Naive thymus-derived CD8-positive, alpha-beta T cell (primary cell): ENCODE measurements around the gene PTTG2. TPM values are rescaled to one million over a fixed set of nuclear protein-coding genes. Genes with fewer than 3 reads are reported as not detected.
A peak's percentile ranks its signal among the peaks of the same experiment; 100 is the strongest.

ENCODE experiments used
- ATAC-seq, 2 donors: fragments of 150-1000 bp; cut with Tn5 transposase in 1 of 2; sonication (Bioruptor Pico), chemical (Tn5 transposase) in 1 of 2; 1 replicate in 1 of 2; 2 replicates in 1 of 2; pipeline ENCODE4 v1.10.0; 2021; ENCODE audit warnings: mild to moderate bottlenecking in 2 of 2, moderate library complexity in 2 of 2
- POLR2A ChIA-PET: fragments of 350-600 bp; sonication (Branson Sonifier 250); formaldehyde crosslinking; loops from one replicate; lab custom pipeline; 2021; ENCODE audit warnings: antibody characterized with exemption; lab: Charles Lee
- DNase-seq, 10 donors: peaks; one replicate each; pipeline versions ENCODE4 v3.0.0 to v3.0.0-alpha.2; 2020 to 2022
- H3K27ac Mint-ChIP-seq, 10 donors: one replicate each; pipeline ENCODE4 v1.8.0; 2020 to 2022; ENCODE audit warnings: mild to moderate bottlenecking in 10 of 10, mixed read lengths in 10 of 10, moderate library complexity in 4 of 10, inconsistent platforms in 1 of 10
- H3K27me3 Mint-ChIP-seq, 5 donors: one replicate each; pipeline ENCODE4 v1.8.0; 2021 to 2022; ENCODE audit warnings: mixed read lengths in 5 of 5
- H3K36me3 Mint-ChIP-seq, 3 donors: one replicate each; pipeline ENCODE4 v1.8.0; 2020 to 2022; ENCODE audit warnings: mixed read lengths in 3 of 3, mild to moderate bottlenecking in 2 of 3, inconsistent platforms in 1 of 3
- H3K4me1 Mint-ChIP-seq, 4 donors: one replicate each; pipeline ENCODE4 v1.8.0; 2021 to 2022; ENCODE audit warnings: mixed read lengths in 4 of 4
- H3K4me3 Mint-ChIP-seq, 10 donors: one replicate each; pipeline ENCODE4 v1.8.0; 2020 to 2022; ENCODE audit warnings: mild to moderate bottlenecking in 10 of 10, mixed read lengths in 10 of 10, moderate library complexity in 6 of 10, inconsistent platforms in 1 of 10
- H3K9me3 Mint-ChIP-seq, 9 donors: one replicate each; pipeline ENCODE4 v1.8.0; 2020 to 2022; ENCODE audit warnings: mixed read lengths in 9 of 9, mild to moderate bottlenecking in 3 of 9, inconsistent platforms in 1 of 9, moderate library complexity in 1 of 9
- polyA plus RNA-seq, 3 donors: library from polyadenylated mRNA; unstranded; fragments of 300-500 nt; fragmentation: Illumina TruSeq; gene quantifications; one replicate each; pipeline ENCODE4 v1.2.3, GENCODE V29; 2021
- total RNA-seq, 8 experiments: library from RNA in 2 of 8; stranded (reverse) in 2 of 8; gene quantifications; one replicate each; pipeline ENCODE4 v1.2.3 and lab custom pipeline; 2021 to 2026

The PTTG2 gene
- total and polyA plus RNA-seq, 5 experiments from 2014 or later, result 1.6 to 1.7 TPM; not detected in 3

GRCh38 chr4:37978248-37978924 is 18.2 kb downstream of the PTTG2 start:
- POLR2A ChIA-PET, result no interaction called here
- ATAC-seq (no peak), DNase-seq (no peak)
- H3K27ac Mint-ChIP-seq, result peak overlapping the region; percentile 57 to 92 (median 84)
- H3K36me3 Mint-ChIP-seq, result no peaks in the 10 kb centered on the region
- H3K27me3 Mint-ChIP-seq, result no peaks in the 10 kb centered on the region
- peak overlapping the region; percentile 76 to 92 (median 88) for H3K4me3 Mint-ChIP-seq
- no peaks in the 10 kb centered on the region for H3K9me3 Mint-ChIP-seq
- H3K4me1 Mint-ChIP-seq, result peaks cover 14 to 63% (median 29%) of the 10 kb centered on the region in 4 donors

- Mint-ChIP-seq H3K27me3 (no peaks in the 10 kb centered on the region), H3K27ac (peak overlapping the region in 1 of 10 donors; percentile 44), H3K4me1 (peaks cover 14 to 74% (median 32%) of the 10 kb centered on the region in 4 donors), H3K36me3 (peaks cover 0 to 3% (median 0%) of the 10 kb centered on the region in 3 donors), H3K9me3 (no peaks in the 10 kb centered on the region), H3K4me3 (no peak overlapping the region)
- POLR2A ChIA-PET, result no interaction called here
- no peak for DNase-seq
- no peak for ATAC-seq
Measured at GRCh38 chr4:37980246-37980645, 20.0 kb downstream of the PTTG2 start.

GRCh38 chr4:37981425-37981824 is 21.2 kb downstream of the PTTG2 start:
- H3K27ac Mint-ChIP-seq, result peak overlapping the region in 4 of 10 donors; percentile 40 to 64 (median 52)
- no peak overlapping the region for H3K4me3 Mint-ChIP-seq
- DNase-seq (no peak), ATAC-seq (no peak)
- no peaks in the 10 kb centered on the region for H3K27me3 Mint-ChIP-seq
- peaks cover 0 to 3% (median 2%) of the 10 kb centered on the region in 3 donors for H3K36me3 Mint-ChIP-seq
- POLR2A ChIA-PET, result no interaction called here
- no peaks in the 10 kb centered on the region for H3K9me3 Mint-ChIP-seq
- peaks cover 19 to 74% (median 36%) of the 10 kb centered on the region in 4 donors for H3K4me1 Mint-ChIP-seq

GRCh38 chr4:37981844-37982720 is 21.9 kb downstream of the PTTG2 start:
- POLR2A ChIA-PET, result no interaction called here
- H3K9me3 Mint-ChIP-seq, result no peaks in the 10 kb centered on the region
- DNase-seq (no peak), ATAC-seq (no peak)
- H3K36me3 Mint-ChIP-seq, result peaks cover 0 to 4% (median 2%) of the 10 kb centered on the region in 3 donors
- H3K27me3 Mint-ChIP-seq, result no peaks in the 10 kb centered on the region
- H3K27ac Mint-ChIP-seq, result peak overlapping the region in 4 of 10 donors; percentile 4 to 70 (median 32)
- peaks cover 21 to 77% (median 36%) of the 10 kb centered on the region in 4 donors for H3K4me1 Mint-ChIP-seq
- peak overlapping the region in 4 of 10 donors; percentile 28 to 49 (median 40) for H3K4me3 Mint-ChIP-seq

GRCh38 chr4:37982736-37983135 is 22.5 kb downstream of the PTTG2 start:
- Mint-ChIP-seq H3K4me3 (no peak overlapping the region), H3K4me1 (peaks cover 21 to 83% (median 36%) of the 10 kb centered on the region in 4 donors), H3K9me3 (no peaks in the 10 kb centered on the region), H3K27ac (peak overlapping the region in 1 of 10 donors; percentile 12), H3K27me3 (no peaks in the 10 kb centered on the region), H3K36me3 (peaks cover 0 to 4% (median 2%) of the 10 kb centered on the region in 3 donors)
- POLR2A ChIA-PET, result no interaction called here
- DNase-seq, result no peak
- no peak for ATAC-seq

- DNase-seq (no peak), ATAC-seq (no peak)
- H3K36me3 Mint-ChIP-seq, result peaks cover 0 to 5% (median 4%) of the 10 kb centered on the region in 3 donors
- POLR2A ChIA-PET, result interaction anchor here (0.7 kb wide), 2 partner anchors 141 to 187 kb away, joined by 3 to 4 read pairs; no protein-coding TSS in a partner anchor
- H3K27ac Mint-ChIP-seq, result no peak overlapping the region
- no peaks in the 10 kb centered on the region for H3K27me3 Mint-ChIP-seq
- no peaks in the 10 kb centered on the region for H3K9me3 Mint-ChIP-seq
- peaks cover 19 to 81% (median 32%) of the 10 kb centered on the region in 4 donors for H3K4me1 Mint-ChIP-seq
- no peak overlapping the region for H3K4me3 Mint-ChIP-seq
Measured at GRCh38 chr4:37983951-37984350, 23.8 kb downstream of the PTTG2 start.

- peak overlapping the region in 1 of 10 donors; percentile 37 for H3K27ac Mint-ChIP-seq
- peaks cover 0 to 5% (median 4%) of the 10 kb centered on the region in 3 donors for H3K36me3 Mint-ChIP-seq
- no peak overlapping the region for H3K4me3 Mint-ChIP-seq
- H3K4me1 Mint-ChIP-seq, result peaks cover 21 to 78% (median 31%) of the 10 kb centered on the region in 4 donors
- ATAC-seq (no peak), DNase-seq (no peak)
- no peaks in the 10 kb centered on the region for H3K27me3 Mint-ChIP-seq
- POLR2A ChIA-PET, result no interaction called here
- H3K9me3 Mint-ChIP-seq, result no peaks in the 10 kb centered on the region
Measured at GRCh38 chr4:37985730-37986275, 25.6 kb downstream of the PTTG2 start.

GRCh38 chr4:37988670-37989069 is 28.5 kb downstream of the PTTG2 start:
- DNase-seq, result no peak
- peaks cover 15 to 70% (median 24%) of the 10 kb centered on the region in 4 donors for H3K4me1 Mint-ChIP-seq
- H3K36me3 Mint-ChIP-seq, result peaks cover 0 to 11% (median 4%) of the 10 kb centered on the region in 3 donors
- H3K27me3 Mint-ChIP-seq, result no peaks in the 10 kb centered on the region
- peak overlapping the region in 2 of 10 donors; percentile 12 to 80 for H3K27ac Mint-ChIP-seq
- H3K9me3 Mint-ChIP-seq, result no peaks in the 10 kb centered on the region
- ATAC-seq, result no peak
- no peak overlapping the region for H3K4me3 Mint-ChIP-seq
- POLR2A ChIA-PET, result no interaction called here

GRCh38 chr4:37989398-37990260 is 29.4 kb downstream of the PTTG2 start:
- peak overlapping the region in 1 of 10 donors; percentile 24 for H3K4me3 Mint-ChIP-seq
- ATAC-seq (no peak), DNase-seq (no peak)
- peak overlapping the region in 2 of 10 donors; percentile 22 to 80 for H3K27ac Mint-ChIP-seq
- peaks cover 20 to 72% (median 27%) of the 10 kb centered on the region in 4 donors for H3K4me1 Mint-ChIP-seq
- POLR2A ChIA-PET, result no interaction called here
- no peaks in the 10 kb centered on the region for H3K27me3 Mint-ChIP-seq
- no peaks in the 10 kb centered on the region for H3K9me3 Mint-ChIP-seq
- peaks cover 0 to 11% (median 1%) of the 10 kb centered on the region in 3 donors for H3K36me3 Mint-ChIP-seq

GRCh38 chr4:37990731-37991245 is 30.6 kb downstream of the PTTG2 start:
- Mint-ChIP-seq H3K27ac (peak overlapping the region in 1 of 10 donors; percentile 69), H3K9me3 (no peaks in the 10 kb centered on the region), H3K4me1 (peaks cover 25 to 80% (median 31%) of the 10 kb centered on the region in 4 donors), H3K4me3 (no peak overlapping the region), H3K27me3 (no peaks in the 10 kb centered on the region), H3K36me3 (peaks cover 0 to 9% (median 1%) of the 10 kb centered on the region in 3 donors)
- no peak for DNase-seq
- POLR2A ChIA-PET, result no interaction called here
- no peak for ATAC-seq

GRCh38 chr4:37991623-37992410 is 31.6 kb downstream of the PTTG2 start:
- DNase-seq (no peak), ATAC-seq (no peak)
- H3K4me1 Mint-ChIP-seq, result peaks cover 25 to 83% (median 32%) of the 10 kb centered on the region in 4 donors
- H3K9me3 Mint-ChIP-seq, result no peaks in the 10 kb centered on the region
- H3K27ac Mint-ChIP-seq, result peak overlapping the region in 3 of 10 donors; percentile 7 to 69 (median 56)
- no peaks in the 10 kb centered on the region for H3K27me3 Mint-ChIP-seq
- peaks cover 0 to 9% (median 0%) of the 10 kb centered on the region in 3 donors for H3K36me3 Mint-ChIP-seq
- POLR2A ChIA-PET, result interaction anchor here (0.6 kb wide), 1 partner anchor 1747 kb away, joined by 5 read pairs; no protein-coding TSS in a partner anchor
- no peak overlapping the region for H3K4me3 Mint-ChIP-seq
